ENCODE results near the gene RPS27L. TPM values are rescaled to one million over a fixed set of nuclear protein-coding genes. Genes with fewer than 3 reads are reported as not detected.

The RPS27L gene
- total and polyA plus RNA-seq, 9 of the 15 experiments (the other 6 are each of a cell fraction or from before 2014, with no cell fraction given): 72.2 to 382 (median 116) TPM

DNA sequence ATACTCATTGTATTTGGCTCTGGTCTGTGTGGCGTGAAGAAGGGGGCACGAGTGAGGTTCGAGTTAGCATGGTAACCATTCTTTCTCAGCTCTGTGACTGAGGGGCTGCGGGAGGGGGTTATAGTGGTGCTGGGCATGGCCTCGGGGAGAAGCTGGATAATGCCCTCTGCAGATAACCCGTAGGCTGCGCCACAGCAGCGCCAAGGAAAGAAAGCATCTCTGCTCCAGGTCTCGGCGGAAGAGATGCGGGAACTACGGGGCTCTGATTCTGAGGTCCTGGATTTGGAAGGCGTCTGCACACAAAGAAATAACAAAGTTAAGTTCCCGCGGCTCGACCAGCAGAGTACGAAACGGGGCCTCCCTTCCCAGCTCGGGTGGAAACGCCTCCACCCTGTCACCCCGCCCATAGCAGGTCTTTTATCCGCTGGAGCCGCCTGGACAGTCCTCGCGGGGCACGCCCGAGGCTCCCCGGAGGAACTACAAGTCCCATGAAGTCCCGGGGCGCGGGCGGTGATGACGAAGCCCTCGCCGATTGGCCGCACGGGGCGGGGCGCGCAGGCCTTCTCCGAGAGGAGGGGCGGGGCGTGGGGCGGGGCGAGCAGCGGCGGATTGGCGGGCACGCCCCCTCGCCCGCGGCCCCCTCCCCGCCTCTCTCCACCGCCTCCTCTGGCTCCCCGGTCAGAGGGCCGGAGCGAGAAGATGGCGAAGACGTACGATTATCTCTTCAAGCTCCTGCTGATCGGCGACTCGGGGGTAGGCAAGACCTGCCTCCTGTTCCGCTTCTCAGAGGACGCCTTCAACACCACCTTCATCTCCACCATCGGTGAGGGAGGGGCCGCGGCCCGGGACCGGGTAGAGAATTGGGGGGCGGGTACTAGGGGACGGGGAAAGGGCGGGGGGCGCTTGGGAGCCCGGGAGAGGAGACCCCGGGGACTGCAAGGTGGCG lies 31.9 kb upstream of the RPS27L start, which contains the start of gene RAB8B (continued):
- TF ChIP-seq GMEB1 (CRISPR knock-in tag; IDR thresholded peaks at IDR 0.05) (peak; percentile 56; the same call in 1 of the 2 replicates), ZNF830 (CRISPR knock-in tag; IDR thresholded peaks at IDR 0.05) (no peak), PTBP1 (IDR thresholded peaks at IDR 0.05; ENCODE audit: low read depth, low read length) (no peak), ZBTB26 (CRISPR knock-in tag; IDR thresholded peaks at IDR 0.05) (no peak), ELF2 (CRISPR knock-in tag; IDR thresholded peaks at IDR 0.05) (no peak), CBX5 (IDR thresholded peaks at IDR 0.05; ENCODE audit: borderline replicate concordance, low read depth) (no peak), ZFP91 (CRISPR knock-in tag; IDR thresholded peaks at IDR 0.05) (no peak), ZC3H8 (IDR thresholded peaks at IDR 0.05) (no peak), MED1 (CRISPR knock-in tag; IDR thresholded peaks at IDR 0.05; ENCODE audit: borderline replicate concordance) (no peak), ZNF384 (IDR thresholded peaks at IDR 0.05; ENCODE audit: low read depth, low read length) (no peak)
- TF ChIP-seq, protein P1, sequence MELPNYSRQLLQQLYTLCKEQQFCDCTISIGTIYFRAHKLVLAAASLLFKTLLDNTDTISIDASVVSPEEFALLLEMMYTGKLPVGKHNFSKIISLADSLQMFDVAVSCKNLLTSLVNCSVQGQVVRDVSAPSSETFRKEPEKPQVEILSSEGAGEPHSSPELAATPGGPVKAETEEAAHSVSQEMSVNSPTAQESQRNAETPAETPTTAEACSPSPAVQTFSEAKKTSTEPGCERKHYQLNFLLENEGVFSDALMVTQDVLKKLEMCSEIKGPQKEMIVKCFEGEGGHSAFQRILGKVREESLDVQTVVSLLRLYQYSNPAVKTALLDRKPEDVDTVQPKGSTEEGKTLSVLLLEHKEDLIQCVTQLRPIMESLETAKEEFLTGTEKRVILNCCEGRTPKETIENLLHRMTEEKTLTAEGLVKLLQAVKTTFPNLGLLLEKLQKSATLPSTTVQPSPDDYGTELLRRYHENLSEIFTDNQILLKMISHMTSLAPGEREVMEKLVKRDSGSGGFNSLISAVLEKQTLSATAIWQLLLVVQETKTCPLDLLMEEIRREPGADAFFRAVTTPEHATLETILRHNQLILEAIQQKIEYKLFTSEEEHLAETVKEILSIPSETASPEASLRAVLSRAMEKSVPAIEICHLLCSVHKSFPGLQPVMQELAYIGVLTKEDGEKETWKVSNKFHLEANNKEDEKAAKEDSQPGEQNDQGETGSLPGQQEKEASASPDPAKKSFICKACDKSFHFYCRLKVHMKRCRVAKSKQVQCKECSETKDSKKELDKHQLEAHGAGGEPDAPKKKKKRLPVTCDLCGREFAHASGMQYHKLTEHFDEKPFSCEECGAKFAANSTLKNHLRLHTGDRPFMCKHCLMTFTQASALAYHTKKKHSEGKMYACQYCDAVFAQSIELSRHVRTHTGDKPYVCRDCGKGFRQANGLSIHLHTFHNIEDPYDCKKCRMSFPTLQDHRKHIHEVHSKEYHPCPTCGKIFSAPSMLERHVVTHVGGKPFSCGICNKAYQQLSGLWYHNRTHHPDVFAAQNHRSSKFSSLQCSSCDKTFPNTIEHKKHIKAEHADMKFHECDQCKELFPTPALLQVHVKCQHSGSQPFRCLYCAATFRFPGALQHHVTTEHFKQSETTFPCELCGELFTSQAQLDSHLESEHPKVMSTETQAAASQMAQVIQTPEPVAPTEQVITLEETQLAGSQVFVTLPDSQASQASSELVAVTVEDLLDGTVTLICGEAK (IDR thresholded peaks at IDR 0.05): no peak
- TF ChIP-seq, protein P1 (CRISPR knock-in tag; IDR thresholded peaks at IDR 0.05): no peak
- TF ChIP-seq, protein P2, sequence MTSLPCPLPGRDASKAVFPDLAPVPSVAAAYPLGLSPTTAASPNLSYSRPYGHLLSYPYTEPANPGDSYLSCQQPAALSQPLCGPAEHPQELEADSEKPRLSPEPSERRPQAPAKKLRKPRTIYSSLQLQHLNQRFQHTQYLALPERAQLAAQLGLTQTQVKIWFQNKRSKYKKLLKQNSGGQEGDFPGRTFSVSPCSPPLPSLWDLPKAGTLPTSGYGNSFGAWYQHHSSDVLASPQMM (CRISPR knock-in tag; IDR thresholded peaks at IDR 0.05): no peak

Data from K562 (cell line).